HG03565 (cell line): ENCODE data around the gene PFKFB4.

Experiments
- ATAC-seq: cut with Tn5 transposase; IDR thresholded peaks from one replicate; pipeline ENCODE4 v1.9.1; 2021; ENCODE audit warnings: mild to moderate bottlenecking, moderate library complexity; ENCODE audit not compliant: unreplicated experiment

PFKFB4 gene

GRCh38 chr3:48585411-48585810 is 28.8 kb upstream of the PFKFB4 start:
- no peak for ATAC-seq

GRCh38 chr3:48584836-48585235 is 28.2 kb upstream of the PFKFB4 start:
- ATAC-seq: no peak

- no peak for ATAC-seq
Measured at GRCh38 chr3:48581621-48582481, 25.2 kb upstream of the PFKFB4 start.

GRCh38 chr3:48576647-48577046 is 20.0 kb upstream of the PFKFB4 start:
- no peak for ATAC-seq

- ATAC-seq: no peak
Measured at GRCh38 chr3:48575366-48575765, 18.8 kb upstream of the PFKFB4 start.

GRCh38 chr3:48573973-48574585 is 17.5 kb upstream of the PFKFB4 start:
- ATAC-seq: no peak

- ATAC-seq: no peak
Measured at GRCh38 chr3:48572517-48572916, 15.9 kb upstream of the PFKFB4 start.

- ATAC-seq: no peak
Measured at GRCh38 chr3:48571938-48572337, 15.3 kb upstream of the PFKFB4 start.

- no peak for ATAC-seq
Measured at GRCh38 chr3:48569808-48570450, 13.3 kb upstream of the PFKFB4 start.

- ATAC-seq: no peak
Measured at GRCh38 chr3:48569400-48569799, 12.8 kb upstream of the PFKFB4 start.

GRCh38 chr3:48568476-48568875 is 11.9 kb upstream of the PFKFB4 start:
- ATAC-seq: no peak

GRCh38 chr3:48567500-48567899 is 10.9 kb upstream of the PFKFB4 start:
- ATAC-seq: no peak

- no peak for ATAC-seq
Measured at GRCh38 chr3:48567090-48567489, 10.5 kb upstream of the PFKFB4 start.

GRCh38 chr3:48566401-48566760 is 9.8 kb upstream of the PFKFB4 start:
- ATAC-seq: no peak

GRCh38 chr3:48565591-48566400 is 9.2 kb upstream of the PFKFB4 start:
- ATAC-seq: no peak

- no peak for ATAC-seq
Measured at GRCh38 chr3:48565186-48565585, 8.6 kb upstream of the PFKFB4 start.

- no peak for ATAC-seq
Measured at GRCh38 chr3:48564667-48565066, 8.1 kb upstream of the PFKFB4 start.

- ATAC-seq: no peak
Measured at GRCh38 chr3:48564022-48564421, 7.4 kb upstream of the PFKFB4 start.

GRCh38 chr3:48563382-48563918 is 6.8 kb upstream of the PFKFB4 start, which contains the start of gene UCN2:
Gene UCN2, minus strand, starts transcription at chr3:48563781. Its CDS starts 657 bp downstream, at chr3:48563124.
- ATAC-seq: no peak

GRCh38 chr3:48562367-48563095 is 5.9 kb upstream of the PFKFB4 start:
- ATAC-seq: no peak
